Activated CD4-positive, alpha-beta T cell treated with anti-CD3 and anti-CD28 coated beads for 24 hours (primary cell): ENCODE data around the gene ELMO3.
A peak's percentile ranks its signal among the peaks of the same experiment; 100 is the strongest.

ENCODE experiments used
- DNase-seq, 2 donors: peaks; one replicate each; pipeline ENCODE4 v3.0.0-alpha.2; 2020; ENCODE audit warnings: low read depth in 2 of 2

ELMO3 gene

GRCh38 chr16:67215706-67216105 lies 16.8 kb downstream of the ELMO3 start:
- DNase-seq: no peak

DNA sequence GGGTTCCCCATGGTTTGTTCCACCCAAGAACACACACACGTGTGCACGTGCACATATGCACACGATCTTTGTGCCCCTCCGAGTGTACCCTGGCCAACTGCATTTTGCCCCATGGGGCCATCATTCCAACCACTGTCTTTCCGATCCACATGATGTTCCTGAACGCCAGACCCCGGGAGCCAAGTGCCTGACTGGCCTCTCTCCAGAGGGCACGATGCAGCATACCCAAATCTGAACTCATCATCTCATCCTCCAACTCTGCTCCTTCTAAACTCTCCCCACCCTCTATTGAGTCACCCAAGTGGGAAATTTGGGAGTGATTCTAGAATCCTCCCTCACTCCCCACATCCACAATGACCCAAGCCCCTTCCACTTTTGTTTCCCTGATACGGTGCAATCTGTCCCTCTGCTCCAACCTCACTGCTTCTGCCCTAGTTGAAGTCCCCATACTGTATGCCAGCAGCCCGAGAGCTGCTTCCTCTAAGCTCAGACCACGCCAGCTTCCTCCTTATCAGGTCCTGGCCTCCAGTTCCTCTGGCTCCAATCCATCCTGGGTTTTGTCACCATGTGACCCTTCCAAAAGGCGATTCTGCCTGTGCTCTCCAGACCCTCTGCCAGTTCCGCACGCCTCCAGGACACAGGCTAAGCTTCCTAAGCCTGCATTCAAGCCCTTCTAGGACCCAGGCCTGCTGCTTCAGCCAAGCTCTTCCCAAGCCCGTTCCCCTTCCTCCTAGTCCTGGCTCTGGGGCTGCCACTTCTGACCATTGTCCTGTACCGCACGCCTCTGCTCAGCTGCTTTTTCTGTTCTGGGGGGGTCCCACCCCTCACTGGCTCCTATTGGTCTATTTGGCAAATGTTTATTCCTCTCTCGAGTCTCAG lies 17.9 kb downstream of the ELMO3 start:
- DNase-seq: no peak

GRCh38 chr16:67223992-67224391 lies 25.1 kb downstream of the ELMO3 start:
- DNase-seq: no peak

GRCh38 chr16:67226295-67226803 lies 27.4 kb downstream of the ELMO3 start:
- no peak for DNase-seq

DNA sequence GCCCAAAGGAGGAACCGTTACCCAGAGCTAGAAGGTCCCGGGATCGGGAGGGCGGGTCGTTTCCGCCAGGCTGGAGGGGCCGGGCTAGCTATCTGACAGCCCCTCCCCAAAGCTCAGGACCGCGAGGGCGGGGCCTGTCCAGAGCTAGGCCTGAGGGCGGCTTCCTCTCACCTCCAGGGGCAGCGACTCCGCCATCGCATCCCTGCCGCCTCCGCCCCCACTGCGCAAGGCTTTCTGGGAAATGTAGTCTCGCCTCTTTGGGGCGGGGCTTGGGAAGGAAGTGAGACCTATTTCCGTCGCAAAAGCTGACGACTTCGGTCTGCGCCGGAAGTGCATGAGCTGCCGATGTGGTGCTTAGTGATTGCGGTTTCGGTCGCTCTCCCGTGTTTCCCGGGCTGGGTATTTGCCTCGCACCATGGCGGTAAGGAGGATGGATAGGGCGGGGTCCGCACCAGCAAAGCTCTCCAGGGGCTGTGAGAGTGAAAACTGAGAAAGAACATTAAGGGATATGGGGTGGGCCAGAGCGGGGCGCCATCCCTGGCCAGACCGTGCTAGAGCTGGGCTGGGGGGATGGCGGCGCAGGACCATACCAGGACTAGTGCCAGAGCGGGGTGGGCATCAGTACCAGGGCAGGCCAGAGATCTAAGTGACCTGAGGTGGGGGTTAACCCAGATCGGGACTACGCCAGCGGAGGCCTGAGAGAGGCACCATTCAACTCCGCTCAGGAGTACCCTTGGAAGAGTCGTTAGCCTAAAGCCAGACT lies 28.1 kb downstream of the ELMO3 start, which contains the start of gene TMEM208:
TMEM208 (plus strand) TSS at position 327 of the 763 bp plus-strand sequence; CDS start at position 416, 89 bp downstream.
- DNase-seq: peak; percentile 96 to 99

GRCh38 chr16:67227567-67227921 lies 28.6 kb downstream of the ELMO3 start:
- DNase-seq: no peak

DNA sequence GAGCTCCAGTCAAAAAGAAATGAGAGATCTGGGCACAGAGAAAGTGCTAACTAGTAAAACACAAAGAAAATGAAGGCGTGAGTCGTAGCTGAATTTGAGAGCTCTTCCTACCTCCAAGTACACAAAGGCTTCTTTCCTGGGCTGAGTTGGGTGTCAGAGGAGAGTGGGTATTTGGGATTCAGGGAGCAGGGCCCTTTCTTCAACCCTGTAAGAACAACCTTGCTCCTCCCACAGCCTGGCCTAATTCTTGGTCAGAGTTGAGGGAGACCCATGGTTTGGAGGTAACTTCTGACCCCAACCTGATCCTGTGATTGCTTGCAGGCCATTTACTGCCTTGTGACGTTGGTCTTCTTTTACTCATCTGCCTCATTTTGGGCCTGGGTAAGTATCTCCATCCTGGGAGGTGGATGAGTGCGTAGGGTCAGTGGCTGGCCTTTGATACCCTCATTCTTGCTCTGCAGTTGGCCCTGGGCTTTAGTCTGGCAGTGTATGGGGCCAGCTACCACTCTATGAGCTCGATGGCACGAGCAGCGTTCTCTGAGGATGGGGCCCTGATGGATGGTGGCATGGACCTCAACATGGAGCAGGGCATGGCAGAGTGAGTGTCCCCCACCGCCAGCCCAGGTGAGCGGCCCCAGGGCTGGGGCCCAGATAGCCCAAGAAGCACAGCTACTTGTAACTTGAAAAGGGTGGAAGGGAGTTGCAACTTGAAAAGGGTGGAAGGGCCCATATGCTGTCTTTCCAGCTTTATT lies 29.3 kb downstream of the ELMO3 start:
- DNase-seq: no peak

DNA sequence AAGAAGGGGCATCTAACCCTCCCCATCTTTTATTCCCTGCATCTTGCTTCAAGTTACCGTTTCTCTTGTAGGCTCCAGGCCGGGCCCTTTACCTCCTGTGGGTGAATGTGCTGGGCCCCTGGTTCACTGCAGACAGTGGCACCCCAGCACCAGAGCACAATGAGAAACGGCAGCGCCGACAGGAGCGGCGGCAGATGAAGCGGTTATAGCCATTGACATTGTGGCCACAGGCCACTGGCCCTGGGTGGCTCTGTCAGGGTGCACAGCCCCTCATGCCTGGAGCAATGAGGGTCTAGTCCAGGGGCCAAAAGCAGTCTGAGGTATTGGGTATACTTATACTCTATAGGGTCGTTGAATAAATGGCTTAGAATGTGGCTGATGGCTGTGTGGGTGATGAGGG lies 30.0 kb downstream of the ELMO3 start:
- no peak for DNase-seq

GRCh38 chr16:67229906-67230808 lies 31.2 kb downstream of the ELMO3 start:
- no peak for DNase-seq

DNA sequence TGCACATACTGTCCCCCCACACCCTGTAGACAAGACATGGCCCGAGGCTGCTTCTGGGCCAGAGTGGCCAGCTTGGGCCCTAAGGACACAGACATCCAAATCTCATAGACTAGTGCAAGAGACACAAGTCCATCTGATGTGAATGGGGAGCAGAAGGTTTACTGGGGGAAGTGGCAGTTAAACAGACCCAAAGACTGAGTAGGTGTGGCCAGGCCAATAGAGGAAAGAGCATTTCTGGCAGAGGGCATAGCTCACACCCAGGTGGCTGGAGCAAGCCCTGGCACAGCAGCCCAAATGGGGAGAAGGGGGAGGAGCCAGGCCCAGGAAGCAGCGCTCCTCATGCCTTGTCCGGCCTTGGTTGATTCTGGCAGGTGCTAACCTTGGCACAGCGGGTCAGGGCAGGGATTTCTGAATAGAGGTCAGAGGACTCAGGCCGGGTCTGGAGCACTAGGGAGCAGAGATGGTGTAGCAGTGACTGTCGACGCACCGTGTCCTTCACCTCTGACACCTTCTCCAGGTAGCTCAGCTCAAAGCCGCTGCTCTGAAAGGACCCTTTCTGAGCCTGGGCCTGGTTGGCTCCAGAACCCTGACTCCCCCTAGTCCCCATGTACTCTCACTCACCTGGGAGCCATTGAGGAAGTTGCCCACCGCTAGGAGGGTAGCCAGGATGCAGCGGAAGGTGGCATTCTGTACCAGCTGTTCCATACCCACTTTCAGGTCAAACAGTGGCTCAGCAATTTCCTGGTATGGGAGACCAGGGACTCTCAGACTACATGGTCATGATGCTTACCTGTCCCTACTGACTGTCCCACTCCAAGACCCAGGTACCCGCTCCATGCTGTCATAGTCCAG lies 32.1 kb downstream of the ELMO3 start:
- no peak for DNase-seq

DNA sequence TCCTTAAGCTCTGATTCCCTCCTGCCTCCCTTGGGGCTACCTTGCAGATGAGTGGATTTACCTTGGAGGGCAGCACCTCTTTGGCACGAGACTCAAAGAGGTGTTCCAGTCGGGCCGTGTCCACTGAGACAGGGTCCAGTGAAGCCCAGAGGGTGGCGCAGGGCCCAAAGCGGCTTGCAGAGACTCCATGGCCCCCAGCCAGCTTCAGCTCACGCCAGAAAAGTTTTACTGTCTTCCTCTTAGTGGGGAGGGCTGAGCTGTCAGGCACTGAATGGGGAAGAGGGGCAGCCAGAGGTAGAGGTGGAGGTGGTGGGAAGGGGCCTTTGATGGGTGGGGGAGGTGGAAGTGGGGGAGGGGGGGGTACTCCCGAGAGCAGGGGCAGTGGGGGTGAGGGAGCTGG lies 34.7 kb downstream of the ELMO3 start:
- no peak for DNase-seq

DNA sequence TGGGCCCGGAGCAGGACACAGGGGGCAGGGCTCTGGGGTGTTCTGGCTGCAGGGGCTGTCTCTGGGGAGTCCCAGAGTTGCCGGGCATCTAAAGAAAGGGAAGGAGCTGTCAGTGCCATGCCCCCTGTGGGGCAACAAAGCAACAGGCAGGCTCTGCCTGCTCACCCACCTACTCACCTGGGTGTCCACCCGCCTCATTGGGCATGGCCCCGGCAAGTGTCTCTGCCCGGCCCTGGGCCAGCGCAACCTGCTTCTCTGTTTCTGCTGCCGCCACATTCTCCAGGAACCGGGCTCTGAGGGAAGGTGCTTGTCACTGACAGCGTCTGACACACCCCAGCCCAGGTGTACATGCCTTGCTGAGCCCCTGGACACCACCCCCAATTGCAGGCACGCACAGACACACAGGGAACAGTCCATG lies 35.3 kb downstream of the ELMO3 start:
- no peak for DNase-seq

- no peak for DNase-seq
Observed at GRCh38 chr16:67235816-67236562, 37.1 kb downstream of the ELMO3 start.

GRCh38 chr16:67236563-67237395 lies 37.8 kb downstream of the ELMO3 start:
- DNase-seq: peak; percentile 67 to 71

- no peak for DNase-seq
Observed at GRCh38 chr16:67237396-67238277, 38.7 kb downstream of the ELMO3 start.

GRCh38 chr16:67238278-67238575 lies 39.3 kb downstream of the ELMO3 start:
- DNase-seq: no peak

DNA sequence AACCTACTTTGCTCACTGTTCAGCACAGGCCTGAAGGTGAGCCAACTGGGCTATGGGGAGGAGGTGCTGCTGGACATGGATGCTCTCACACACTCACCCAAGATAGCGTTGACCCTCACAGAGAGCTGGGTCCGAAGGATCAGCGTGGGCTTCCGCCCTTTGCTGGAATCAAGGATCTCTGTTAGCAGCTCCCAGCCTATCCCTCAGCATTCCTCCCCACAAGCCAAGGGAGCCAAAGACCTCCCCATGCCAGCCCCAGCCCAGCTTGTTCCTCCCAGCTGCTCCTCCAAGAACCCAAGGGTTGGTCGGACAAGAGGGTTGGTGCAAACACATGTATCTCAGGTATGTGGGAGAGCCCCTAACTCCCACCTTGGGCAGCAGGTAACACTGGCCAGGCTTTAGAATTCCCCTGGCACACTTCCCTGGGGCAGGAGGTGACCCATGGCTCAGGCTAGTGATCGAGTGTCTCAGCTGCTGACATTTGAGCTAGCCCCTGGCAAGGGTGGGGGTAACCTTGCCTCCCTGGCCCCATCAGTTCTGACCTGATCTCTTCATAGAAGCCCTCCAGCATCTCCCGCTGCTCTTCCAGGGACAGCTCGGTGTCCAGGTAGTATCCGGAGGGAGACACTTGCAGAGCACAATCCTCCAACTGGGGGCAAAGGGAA lies 40.0 kb downstream of the ELMO3 start:
- no peak for DNase-seq
